Left forelimb (tissue), 1 donor: Measurements from ENCODE around the gene ADARB2.

Source experiments
- DNase-seq: peaks from one replicate; pipeline ENCODE4 v3.0.0-alpha.2; 2018; ENCODE audit warnings: low spot score

ADARB2 gene

DNA sequence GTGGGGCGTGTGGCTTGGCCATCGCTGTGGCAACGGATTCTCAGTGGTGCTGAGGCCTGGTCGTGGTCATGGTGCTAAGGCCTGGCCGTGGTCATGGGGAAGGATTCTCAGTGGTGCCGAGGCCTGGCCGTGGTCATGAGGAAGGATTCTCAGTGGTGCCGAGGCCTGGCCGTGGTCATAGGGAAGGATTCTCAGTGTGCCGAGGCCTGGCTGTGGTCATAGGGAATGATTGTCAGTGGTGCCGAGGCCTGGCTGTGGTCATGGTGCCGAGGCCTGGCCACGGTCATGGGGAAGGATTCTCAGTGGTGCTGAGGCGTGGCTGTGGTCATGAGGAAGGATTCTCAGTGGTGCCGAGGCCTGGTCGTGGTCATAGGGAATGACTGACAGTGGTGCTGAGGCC, 327.9 kb downstream of the ADARB2 start:
- peak; percentile 51 for DNase-seq

DNA sequence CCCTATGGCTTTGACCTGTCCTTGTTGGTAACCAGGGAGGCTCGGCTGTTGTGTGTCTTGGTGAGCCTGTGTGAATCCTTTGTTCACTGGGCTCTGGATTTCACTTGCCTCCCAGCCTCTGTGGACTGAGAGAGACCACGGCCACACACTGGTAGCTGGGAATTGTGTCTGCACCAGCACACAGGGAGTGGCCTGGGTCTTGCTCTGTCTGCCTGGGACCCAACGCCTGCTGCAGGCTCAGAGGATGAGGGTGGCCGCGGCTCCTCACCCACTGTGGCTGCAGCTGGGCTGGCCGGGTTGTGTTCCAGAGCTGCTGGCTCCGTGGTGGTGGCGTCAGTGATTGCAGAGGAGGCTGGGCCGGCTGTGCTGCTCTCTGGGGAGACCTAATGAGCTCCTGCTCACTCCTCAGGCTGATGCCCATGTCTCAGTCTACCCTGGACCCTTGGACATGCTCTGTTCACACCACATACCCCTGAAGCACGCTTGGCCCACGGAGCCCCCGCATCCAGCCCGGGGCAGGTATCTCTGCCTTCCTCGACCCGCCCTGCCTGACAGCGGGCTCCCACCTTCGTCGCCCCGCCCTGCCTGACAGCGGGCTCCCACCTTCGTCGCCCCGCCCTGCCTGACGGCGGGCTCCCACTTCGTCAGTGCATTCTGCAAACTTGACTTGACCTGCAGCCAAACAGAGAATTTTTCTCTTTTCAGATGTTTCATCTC, 328.5 kb downstream of the ADARB2 start:
- peak; percentile 58 for DNase-seq

- peak; percentile 50 for DNase-seq
Measured at GRCh38 chr10:1406967-1407945, 330.1 kb downstream of the ADARB2 start.

DNA sequence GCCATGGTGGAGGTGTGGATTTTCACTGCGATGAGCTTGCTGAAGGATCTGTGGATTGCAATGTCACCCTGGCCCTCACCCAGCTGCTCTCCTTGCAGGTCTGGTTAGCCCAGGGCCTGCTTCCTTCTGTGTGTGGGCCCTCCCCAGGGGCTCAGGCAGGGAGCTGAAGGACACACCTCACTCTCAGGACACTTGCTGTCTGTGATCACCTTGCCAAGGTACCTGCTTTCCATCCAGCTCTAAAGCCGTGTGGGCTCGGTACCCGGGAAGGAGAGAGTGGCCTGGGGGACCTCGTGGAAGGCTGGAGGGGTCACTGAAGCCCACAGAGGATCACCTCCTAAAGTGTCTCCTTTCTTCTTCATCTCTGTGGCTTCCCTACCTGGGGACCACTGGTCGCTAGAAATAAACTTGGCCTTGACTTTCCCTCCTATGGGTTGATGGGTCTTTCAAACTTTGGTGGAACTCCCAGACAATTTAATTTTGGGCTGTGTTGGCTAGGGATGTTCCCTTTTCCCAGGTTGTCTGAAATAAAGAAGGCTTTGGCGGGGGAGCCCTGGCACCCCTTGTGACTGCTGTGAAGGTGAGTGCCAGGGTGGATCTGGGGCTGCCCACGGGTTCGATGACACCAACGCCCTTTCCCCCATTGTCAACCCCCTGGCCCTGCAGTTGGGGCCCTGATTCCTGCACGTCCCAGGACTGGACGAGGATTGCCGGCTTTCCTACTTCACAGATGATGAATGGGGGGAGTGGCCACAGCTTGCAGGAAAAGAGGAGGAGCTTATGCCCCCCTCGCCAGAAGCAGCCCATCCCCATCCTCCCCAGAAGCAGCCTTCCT, 331.0 kb downstream of the ADARB2 start:
- DNase-seq, result peak; percentile 55

DNA sequence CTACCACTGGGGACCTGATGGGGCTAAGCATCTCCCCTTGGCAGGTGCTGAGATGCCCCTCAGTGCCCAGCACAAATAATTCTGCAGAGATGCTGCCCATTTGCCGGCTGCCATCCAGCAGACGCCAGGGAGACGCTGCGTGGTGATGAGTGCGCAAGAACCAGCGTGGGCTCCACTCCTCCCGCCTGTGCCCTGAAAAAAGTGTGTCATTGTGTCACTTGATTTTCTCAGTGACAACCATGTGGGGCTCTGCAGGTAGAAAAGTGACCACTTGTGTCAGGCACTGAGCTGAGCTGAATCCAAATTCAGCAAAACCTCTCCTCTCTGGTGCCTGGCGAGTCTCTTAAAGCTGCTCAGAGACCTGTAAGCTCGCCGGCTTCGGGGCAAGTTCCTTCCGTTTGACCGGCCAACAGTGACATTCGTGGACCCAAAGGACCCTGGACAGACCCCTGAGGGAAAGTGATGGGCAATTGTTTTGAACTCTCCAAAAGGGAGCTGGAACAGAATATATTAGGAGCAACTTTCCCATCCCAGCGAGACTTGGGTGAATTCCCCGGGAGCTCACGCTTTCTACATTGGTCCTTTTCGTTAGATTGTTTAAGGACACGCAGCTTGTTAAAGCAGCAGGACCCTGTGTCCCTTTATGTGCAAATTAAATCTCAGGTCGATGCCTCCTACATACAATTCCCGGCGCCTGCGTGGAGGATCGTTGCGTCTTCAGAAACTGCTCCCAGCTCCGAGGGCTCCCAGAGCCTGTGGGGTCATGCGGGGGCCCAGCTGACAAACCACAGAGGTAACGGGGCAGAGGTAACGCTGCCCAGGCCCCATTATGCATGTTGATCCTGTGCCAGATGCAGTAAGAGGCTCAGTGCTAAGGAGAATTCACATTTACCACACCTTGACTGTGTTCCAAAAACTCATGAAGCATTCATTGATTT, 332.7 kb downstream of the ADARB2 start:
- peak; percentile 34 for DNase-seq

DNA sequence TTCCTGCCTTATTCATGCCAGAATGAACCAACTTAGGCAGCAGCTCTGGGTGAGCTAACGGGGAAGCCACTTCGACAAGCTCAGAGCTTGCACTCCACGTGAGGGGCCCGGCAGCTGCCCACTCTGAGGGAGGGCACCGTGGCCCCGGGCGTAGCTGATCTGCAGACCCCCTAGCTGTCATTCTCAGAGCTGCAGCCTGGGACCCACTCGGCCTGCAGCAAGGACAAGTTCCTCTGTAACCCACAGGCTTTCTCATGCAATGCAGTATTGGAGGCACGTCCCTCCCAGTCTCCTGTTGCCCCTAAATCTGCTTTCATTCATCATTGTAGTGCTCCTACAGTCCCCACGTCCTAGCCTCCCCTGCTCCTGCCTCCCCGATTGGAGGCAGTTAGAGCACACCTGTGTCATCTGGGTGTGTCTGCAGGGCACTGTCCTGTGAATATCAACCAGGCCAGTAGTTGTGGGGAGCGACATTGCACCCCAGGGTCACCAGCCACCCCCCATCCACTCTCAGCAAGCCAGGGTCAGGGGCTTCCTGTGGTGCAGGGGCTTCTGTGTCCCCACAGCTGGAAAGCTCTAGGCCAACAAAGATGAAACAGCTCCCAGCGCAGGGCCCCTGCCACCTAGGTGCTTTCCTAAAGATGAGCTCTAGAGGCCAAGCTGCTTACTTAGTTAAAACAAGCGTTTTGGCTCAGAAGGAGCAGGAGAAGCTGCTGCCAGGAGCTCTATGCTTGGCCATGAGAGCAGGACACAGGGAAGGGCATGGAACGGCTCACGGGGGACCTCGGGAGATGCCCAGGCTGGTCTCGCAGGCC, 333.6 kb downstream of the ADARB2 start:
- peak; percentile 54 for DNase-seq

DNA sequence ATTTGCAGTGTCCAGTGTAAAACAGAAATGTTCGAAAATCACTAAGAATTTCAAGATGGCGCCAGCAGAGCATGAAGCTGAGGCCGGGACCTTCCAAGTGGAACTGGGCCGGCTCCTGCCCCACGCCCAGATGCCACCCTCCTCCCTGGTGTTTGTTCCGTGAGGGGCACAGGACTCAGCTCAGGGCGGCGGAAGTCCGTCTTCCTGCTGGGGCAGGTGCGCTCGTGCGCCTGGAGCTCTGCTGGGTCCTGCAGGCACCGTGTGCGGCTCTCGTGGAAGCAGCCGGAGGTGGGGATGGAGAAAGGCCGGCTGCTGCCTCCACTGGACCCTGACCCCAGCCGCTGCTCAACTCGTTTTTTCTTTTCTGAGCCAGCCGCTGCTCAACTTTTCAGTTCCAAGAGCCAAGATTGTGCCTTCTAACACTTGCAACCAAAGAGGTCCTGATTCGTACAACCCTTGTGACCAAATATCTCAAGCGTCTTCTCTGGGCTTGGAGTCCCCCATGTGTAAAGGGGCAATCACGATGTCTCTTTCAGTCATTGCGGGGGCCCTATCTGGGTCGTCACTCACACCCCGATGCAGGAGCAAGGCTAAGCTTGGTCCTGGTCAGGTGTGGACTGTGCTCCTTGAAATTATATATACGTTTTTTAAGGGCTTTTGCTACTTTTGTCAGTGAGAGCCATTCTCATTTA, 334.4 kb downstream of the ADARB2 start:
- DNase-seq, result peak; percentile 20

DNA sequence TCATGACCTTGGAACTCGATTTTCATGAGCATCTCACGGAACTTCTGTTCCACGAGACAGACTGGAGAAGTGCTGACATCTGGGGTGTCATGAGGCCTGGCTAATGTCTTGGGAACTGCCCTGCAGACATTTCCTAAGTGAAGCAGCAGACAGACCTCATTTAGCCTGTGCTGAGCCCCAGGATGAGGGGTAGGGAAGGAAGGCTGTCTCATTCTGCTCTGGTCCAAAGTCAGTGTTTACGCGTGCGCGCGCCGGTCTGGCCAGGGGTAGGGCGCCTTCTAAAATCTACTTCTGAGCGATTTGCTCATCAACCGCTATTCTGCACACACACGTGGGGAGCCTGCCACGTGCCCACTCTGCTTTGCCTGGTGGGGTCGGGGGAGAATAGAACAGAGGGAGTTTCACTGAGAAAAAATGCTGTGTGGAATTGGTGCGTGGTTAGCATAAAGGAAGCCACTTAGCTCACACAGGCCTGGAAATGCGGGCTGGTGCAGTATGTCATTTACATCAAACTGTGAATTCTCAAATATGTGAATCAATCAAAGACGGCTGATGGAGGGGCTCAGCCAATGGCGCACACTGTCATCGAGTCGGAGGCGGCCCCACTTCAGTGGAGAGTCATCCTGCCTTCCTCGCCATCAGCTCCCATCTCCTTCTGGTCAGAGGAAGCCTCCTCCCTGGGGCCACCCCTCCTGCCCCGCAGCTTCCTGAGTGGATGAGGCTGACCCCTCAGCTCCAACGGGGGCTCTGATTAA, 335.1 kb downstream of the ADARB2 start:
- peak; percentile 26 for DNase-seq

- peak; percentile 54 for DNase-seq
Measured at GRCh38 chr10:1401071-1401965, 336.0 kb downstream of the ADARB2 start.

GRCh38 chr10:1400101-1401070, 336.9 kb downstream of the ADARB2 start:
- DNase-seq, result peak; percentile 62

GRCh38 chr10:1399431-1400100, 337.8 kb downstream of the ADARB2 start:
- peak; percentile 9 for DNase-seq

DNA sequence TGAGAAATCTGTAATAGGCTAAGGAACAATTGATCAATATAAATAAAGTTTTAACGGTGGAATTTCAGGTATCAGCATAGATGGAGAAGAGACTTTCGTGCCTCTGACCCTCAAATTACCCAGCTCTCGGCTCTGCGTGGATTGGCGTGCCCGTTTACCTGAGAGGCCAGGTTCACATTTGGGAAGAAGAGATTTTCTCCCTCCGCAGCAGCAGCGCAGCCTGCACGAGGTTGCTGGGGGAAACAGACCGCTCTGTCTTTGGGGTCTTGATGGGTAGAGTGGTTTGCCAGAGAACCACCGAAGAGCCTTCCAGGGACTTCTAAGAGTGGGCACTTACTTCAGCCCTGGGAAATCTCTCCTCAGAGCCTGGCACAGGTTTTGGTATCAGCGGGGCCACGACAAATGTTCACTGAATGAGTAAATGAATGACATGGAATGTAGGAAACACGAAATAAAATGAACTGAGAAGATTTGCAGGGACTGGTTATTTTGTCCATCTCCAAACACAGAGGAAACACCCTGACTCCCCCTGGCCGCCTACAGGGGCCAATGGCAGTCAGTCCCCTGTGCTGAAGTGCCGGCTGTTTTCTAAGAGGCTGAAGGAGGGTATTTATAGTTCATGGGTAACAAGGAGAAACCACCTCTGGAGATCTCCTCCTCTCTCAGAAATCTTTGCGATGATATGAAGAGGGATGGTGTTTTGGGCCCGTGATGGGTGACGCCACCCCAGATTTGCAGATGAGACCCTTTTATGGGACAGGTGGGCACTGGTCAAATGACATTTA, 338.5 kb downstream of the ADARB2 start:
- peak; percentile 36 for DNase-seq

GRCh38 chr10:1398116-1398515, 339.2 kb downstream of the ADARB2 start:
- DNase-seq, result peak; percentile 5

- no peak for DNase-seq
Measured at GRCh38 chr10:1396297-1396635, 341.1 kb downstream of the ADARB2 start.
